Measurements from ENCODE around the gene APOA1.

DNA sequence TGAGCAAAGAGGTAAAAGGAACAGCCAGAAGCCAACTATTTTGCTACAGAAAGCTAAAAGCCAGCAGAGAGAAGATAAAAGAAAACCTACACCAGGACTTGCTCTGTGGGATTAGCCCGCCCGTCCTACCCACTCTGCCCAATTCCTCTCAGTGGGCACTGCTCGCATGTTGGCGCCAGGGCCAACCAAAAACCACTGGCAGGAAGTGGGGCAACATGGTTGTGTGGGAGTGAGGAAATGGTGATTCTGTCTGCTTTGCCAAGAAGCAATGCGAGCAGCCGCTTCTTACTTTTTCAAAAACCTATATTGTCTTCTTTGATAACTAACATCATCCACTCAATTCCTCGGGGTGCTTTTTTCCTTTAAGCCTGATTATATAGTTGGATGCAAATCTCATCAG lies 14.2 kb upstream of the APOA1 start:
- TF ChIP-seq POLR2A (IDR thresholded peaks at IDR 0.05), result no peak
- TF ChIP-seq, protein P1, sequence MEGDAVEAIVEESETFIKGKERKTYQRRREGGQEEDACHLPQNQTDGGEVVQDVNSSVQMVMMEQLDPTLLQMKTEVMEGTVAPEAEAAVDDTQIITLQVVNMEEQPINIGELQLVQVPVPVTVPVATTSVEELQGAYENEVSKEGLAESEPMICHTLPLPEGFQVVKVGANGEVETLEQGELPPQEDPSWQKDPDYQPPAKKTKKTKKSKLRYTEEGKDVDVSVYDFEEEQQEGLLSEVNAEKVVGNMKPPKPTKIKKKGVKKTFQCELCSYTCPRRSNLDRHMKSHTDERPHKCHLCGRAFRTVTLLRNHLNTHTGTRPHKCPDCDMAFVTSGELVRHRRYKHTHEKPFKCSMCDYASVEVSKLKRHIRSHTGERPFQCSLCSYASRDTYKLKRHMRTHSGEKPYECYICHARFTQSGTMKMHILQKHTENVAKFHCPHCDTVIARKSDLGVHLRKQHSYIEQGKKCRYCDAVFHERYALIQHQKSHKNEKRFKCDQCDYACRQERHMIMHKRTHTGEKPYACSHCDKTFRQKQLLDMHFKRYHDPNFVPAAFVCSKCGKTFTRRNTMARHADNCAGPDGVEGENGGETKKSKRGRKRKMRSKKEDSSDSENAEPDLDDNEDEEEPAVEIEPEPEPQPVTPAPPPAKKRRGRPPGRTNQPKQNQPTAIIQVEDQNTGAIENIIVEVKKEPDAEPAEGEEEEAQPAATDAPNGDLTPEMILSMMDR (IDR thresholded peaks at IDR 0.05), result no peak
